Globus pallidus (tissue), 1 donor: ENCODE results near the gene DLGAP4.

Experiments used
- DNase-seq: peaks from one replicate; pipeline ENCODE4 v3.0.0-alpha.2; 2015; ENCODE audit warnings: low spot score

Gene DLGAP4

GRCh38 chr20:36305602-36306551 is at the start of gene DLGAP4:
DLGAP4 (plus strand) TSS chr20:36306339; CDS start chr20:36431718, 125,379 bp downstream.
- no peak for DNase-seq

DNA sequence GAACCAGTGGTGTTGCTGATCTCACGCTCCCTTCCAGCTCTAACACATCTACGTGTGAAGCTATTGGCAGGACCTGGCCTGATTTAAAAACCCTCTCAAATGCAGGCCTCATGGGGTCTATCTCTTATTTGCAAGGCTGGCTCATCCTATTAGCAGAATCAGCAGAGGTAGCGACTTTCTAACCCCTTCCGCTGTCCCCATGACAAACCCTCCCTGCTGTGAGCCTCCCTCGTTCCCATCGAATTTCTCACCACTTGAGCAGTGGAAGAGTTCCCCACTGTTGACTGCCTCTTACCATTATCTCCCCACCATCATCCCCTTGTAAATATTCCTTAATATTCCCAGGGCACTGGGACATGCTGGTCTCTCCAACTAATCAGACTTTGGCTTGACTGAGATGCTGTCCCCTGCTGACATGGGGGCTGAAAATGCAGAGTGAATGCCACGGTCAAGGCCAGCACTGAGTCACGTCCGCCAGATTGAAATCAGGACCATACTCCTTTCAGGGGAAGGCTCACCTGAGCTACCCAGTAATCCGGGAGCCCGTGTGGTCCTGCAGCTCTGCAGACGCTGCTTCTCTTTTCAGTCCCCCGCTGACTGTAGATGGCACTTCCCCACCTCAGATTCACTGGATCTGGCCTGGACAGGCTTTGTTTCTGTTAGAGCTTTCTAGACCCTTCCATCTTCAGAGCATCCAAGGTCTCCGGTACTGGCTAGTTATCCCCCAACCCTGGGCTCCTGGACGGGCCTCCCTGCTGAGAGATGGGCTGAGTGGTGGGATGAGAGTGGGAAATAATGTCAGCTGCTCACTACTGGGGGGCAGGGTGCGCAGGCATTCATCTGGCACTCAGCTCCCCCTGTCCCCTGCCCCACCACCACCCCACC is 46.7 kb upstream of the DLGAP4 start:
- DNase-seq, result no peak

DNA sequence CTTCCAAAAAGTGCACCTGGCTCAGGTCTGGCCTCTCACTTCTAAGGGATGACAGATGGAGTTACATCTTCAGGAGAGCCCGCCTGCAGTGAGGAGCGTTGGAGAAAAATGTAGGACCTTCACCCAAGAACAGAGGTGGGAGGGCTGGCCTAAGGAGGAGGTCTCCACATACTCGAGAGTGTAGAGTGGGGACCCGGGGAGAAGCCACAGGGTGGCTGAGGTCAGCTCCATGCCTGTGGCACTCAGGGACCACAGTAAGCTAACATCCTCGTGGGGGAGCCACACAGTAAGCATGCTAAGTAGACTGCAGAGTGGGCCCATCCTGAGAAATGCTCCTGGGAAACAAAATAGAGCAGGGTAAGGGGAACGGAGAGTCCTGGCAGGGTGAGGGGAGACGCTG is 45.8 kb upstream of the DLGAP4 start:
- no peak for DNase-seq

- DNase-seq, result no peak
These were observed 44.6 kb upstream of the DLGAP4 start for GRCh38 chr20:36261389-36262105.

DNA sequence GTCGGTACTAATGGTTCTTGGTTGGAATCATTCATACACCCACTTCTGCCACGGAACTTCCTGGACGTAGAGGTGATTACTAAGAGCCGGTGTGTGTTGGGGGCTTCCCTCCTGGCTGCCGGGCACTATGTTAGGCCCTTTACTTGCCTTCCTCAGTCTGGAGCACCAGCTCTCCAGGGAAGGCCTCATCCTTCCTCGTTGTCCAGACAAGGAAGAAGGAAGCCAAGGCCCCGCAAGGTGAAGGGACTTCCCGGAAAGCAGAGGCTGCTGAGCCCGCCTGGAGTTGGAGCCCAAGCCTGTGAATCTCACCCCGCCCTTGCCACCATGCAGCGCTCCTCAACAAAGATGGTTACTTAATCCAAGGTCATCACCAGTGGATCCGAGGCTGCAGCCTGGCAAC is 43.7 kb upstream of the DLGAP4 start:
- DNase-seq, result no peak

DNA sequence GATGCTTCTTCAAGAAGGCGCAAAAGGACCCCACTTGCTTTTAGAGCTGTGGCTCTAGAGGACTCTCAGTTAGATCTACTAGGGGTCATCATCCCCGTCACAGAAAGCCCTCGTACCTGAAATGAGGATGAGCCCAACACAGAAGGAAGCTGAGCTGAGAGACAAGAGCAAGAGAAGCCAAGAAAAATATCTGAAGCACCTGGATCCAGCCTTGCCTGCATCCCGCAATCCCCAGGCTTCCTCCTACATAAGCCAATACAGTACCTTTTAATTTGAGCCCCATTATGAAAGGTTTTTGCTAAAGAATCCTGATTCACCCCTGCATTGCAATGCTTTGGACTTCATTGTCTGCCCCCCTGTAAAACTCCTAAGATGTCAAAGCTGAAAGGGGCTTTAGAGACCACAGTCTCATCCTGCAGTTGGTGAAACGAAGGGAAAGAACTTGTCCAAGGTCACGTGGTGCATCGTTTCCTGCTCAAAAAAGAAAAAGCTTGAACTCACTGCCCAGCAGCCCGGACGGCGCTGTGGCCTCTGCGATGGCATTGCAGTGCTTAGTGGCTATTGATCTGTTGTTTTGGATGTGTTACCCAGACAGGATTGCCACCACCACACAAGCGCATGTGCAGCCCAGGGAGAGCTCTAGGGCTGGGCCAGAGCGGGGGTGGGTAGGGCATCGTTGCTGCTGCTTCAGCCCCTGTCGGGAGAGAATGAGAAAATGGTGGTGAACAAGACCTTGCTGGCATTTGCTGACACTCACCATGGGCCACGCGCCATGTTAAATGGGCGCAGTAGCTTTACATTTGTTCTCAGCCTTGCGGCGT is 41.5 kb upstream of the DLGAP4 start:
- DNase-seq, result no peak

GRCh38 chr20:36266189-36266588 is 40.0 kb upstream of the DLGAP4 start:
- DNase-seq, result no peak

GRCh38 chr20:36267605-36268381 is 38.3 kb upstream of the DLGAP4 start:
- no peak for DNase-seq

- DNase-seq, result no peak
These were observed 37.4 kb upstream of the DLGAP4 start for GRCh38 chr20:36268440-36269342.

DNA sequence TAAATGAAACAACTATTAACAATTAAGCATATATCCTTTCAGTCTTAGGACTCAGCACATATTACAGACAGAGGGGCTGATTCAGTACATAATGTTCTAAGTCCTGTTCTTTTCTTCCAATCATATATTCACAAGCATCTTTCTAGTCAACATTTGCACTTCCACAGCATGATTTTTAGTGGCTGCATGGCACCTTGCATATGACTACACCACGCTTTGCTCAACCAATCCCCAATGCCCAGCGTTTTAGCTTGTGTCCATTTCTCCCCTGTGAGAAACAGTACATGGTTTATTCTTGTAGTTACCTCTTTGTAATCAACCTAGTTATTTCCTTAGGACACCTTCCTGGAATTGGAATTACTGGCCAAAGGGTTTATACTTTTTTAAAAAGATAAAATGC is 36.6 kb upstream of the DLGAP4 start:
- no peak for DNase-seq

DNA sequence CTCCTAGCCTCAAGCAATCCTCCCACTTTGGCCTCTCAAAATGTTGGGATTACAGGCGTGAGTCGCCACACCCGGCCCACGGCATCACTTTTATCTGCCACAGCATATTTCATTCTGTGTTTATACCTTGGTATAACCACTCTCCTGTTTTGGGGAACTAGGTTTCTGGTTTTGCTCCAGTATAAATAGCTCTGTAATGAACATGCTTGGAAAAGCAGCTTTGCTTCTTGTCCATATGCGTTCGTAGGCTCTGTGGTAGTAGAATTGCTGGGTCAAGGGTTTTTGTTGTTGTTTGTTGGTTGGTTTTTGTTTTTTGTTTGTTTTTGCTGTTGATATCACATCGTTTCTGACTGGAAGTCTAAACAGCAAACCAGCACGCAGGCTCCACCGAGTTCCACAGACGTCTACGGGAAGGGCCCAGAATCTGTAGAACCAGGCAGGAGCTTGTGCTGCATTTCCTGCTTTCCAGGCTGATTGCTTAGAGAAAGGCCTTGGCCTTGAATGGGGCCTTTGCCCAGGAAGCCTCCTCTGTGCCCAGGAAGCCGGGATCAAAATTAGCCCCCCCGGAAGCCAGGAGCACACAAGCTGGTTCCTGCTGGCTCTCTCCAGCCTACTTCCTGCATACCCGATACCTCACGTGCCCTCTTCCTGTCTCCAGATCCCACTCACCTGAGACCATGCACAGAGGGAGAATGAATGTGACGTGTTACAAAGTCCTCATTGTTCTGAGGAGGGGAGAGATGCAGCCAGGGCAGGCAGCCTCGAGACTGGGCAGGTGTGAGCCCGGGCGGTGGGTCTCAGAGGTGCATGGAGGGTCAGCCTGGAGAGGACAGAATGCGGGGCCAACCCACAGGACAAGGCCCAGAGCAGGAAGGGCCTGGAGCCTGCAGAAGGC is 35.1 kb upstream of the DLGAP4 start:
- no peak for DNase-seq

DNA sequence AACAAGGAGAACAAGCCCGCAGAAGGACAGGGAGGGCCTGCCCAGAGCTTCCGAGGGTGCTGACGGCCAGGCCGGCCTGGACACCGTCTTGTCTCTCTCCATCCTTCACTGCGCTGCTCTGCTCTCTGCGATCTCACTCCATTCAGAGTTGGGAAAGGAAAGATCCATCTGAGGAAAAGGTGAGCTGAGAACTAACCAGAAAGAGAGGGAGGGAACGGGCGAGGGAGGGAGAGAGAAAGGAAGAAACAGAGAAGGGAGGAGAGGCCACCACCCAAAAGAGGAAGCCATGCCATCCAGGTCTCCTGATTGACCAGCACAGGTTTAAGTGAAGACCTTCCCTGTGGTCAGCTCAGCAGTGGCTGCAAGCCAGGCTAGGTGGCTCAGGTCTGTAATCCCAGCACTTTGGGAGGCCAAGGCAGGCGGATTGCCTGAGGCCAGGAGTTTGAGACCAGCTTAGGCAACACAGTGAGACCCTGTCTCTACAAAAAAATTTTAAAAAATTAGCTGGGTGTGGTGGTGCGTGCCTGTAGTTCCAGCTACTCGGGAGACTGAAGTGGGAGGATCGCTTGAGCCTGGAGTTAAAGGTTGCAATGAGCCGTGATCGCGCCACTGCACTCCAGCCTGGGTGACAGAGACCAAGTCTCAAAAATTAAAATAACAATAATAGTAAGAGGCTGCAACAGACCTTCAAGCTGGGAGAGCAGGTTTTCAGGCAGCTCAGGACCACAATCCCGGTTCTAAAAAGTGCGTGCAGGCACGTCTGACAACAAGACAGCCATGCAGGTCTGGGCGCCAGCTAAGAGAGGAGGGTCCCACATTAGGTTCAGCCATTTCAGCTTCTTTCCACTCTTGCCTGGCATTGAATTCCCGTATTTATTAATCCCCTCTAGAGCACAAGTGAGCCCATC is 34.2 kb upstream of the DLGAP4 start:
- DNase-seq, result no peak

GRCh38 chr20:36272547-36273220 is 33.5 kb upstream of the DLGAP4 start:
- no peak for DNase-seq

DNA sequence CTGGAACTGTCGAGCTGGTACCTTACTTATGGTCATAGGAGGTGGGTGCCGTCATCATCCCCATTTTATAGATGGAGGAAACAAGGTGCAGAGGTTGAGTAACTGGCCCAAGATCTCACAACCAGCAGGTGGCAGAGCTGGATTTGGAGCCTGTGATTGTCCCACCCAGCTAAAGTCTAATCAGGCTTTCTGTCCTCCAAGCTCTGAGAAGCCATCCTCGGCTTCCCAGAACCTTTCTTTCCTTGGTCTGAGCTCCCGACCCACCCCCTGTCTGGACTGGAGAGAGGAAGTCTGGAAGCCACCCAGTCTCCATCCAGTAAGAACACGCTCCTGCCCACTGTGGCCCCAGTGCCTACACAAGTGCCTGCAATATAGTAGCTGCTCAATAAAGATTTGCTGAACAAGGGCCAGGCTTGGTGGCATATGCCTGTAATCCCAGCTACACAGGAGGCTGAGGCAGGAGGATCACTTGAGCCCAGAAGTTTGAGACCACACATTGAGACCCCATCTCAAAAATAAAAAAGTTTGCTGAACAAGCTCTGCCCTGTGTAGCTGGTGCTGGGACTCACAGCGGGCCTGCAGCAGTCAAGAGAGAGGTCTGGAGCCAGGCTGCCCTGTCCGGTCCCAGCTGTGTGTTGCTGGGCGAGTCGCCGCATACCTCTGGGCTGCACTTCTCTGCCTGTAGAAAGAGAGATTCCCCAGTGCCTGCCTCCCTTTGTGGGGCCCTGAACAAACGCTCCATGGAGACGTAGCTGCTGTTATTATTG is 32.5 kb upstream of the DLGAP4 start:
- DNase-seq, result no peak

GRCh38 chr20:36274181-36274841 is 31.8 kb upstream of the DLGAP4 start:
- no peak for DNase-seq
